DND-41 (cell line): ENCODE measurements around the gene KRT71.

Experiments used
- ATAC-seq: fragments of 200-7000 bp; cut with Tn5 transposase; 3 replicates; pipeline ENCODE4 v1.9.1; 2021; ENCODE audit warnings: low read depth; ENCODE audit not compliant: insufficient read depth
- DNase-seq: peaks from one replicate; pipeline ENCODE4 v3.0.0-alpha.2; 2020
- H2AFZ ChIP-seq: 2 replicates; pipeline ENCODE4 v1.6.0; 2012; ENCODE audit warnings: low read depth, low read length
- H3K27ac ChIP-seq: 2 replicates; pipeline ENCODE4 v1.5.1; 2012; ENCODE audit warnings: low read length, inconsistent platforms
- H3K27me3 ChIP-seq: fragments of 200-600 bp; sonication (generic); 2 replicates; pipeline ENCODE4 v1.6.0; 2012; ENCODE audit warnings: low read length, mild to moderate bottlenecking, inconsistent platforms; ENCODE audit not compliant: insufficient read depth, poor library complexity
- H3K36me3 ChIP-seq: 2 replicates; pipeline ENCODE4 v1.5.1; 2012; ENCODE audit warnings: low read length, inconsistent platforms; ENCODE audit not compliant: insufficient read depth
- H3K4me1 ChIP-seq: 2 replicates; pipeline ENCODE4 v1.5.1; 2012; ENCODE audit warnings: mild to moderate bottlenecking, low read length; ENCODE audit not compliant: insufficient read depth
- H3K4me2 ChIP-seq: 2 replicates; pipeline ENCODE4 v1.6.0; 2012; ENCODE audit warnings: mild to moderate bottlenecking, moderate library complexity, low read length, inconsistent platforms; ENCODE audit not compliant: insufficient read depth
- H3K4me3 ChIP-seq, 2 experiments: fragments of 200-600 bp in 1 of 2; shearing (Covaris generic) in 1 of 2; 2 replicates each; pipeline ENCODE4 v1.5.1; 2012 to 2016; ENCODE audit warnings: inconsistent platforms in 2 of 2, low read length in 2 of 2, mild to moderate bottlenecking in 2 of 2, low read depth in 1 of 2, moderate library complexity in 1 of 2
- H3K79me2 ChIP-seq: 2 replicates; pipeline ENCODE4 v1.6.0; 2012; ENCODE audit warnings: low read length, inconsistent platforms; ENCODE audit not compliant: insufficient read depth
- H3K9ac ChIP-seq: 2 replicates; pipeline ENCODE4 v1.6.0; 2012; ENCODE audit warnings: low read depth, mild to moderate bottlenecking, inconsistent platforms, low read length, moderate library complexity
- H3K9me3 ChIP-seq: 2 replicates; pipeline ENCODE4 v1.5.1; 2012; ENCODE audit warnings: low read length, moderate library complexity, mild to moderate bottlenecking, inconsistent platforms; ENCODE audit not compliant: insufficient read depth, severe bottlenecking
- H4K20me1 ChIP-seq: 2 replicates; pipeline ENCODE4 v1.6.0; 2012; ENCODE audit warnings: low read length; ENCODE audit not compliant: insufficient read depth
- CTCF ChIP-seq: IDR thresholded peaks from 2 replicates; pipeline ENCODE4 v1.5.1; 2012; ENCODE audit warnings: borderline replicate concordance, low read length, moderate library complexity, mild to moderate bottlenecking; ENCODE audit not compliant: poor library complexity, severe bottlenecking; ENCODE audit errors: extremely low read depth
- EZH2 ChIP-seq: IDR thresholded peaks from 3 replicates; pipeline ENCODE4 v1.6.1; 2012; ENCODE audit warnings: borderline replicate concordance, low read depth, mild to moderate bottlenecking, moderate library complexity, low read length, inconsistent platforms; ENCODE audit not compliant: severe bottlenecking

Gene KRT71

GRCh38 chr12:52581481-52581880 lies 28.5 kb upstream of the KRT71 start:
- no peak overlapping the region for H3K27ac ChIP-seq
- no peak for DNase-seq
- no peak overlapping the region for H3K9ac ChIP-seq
- no peaks in the 10 kb centered on the region for H3K9me3 ChIP-seq
- ATAC-seq = no peak
- peaks cover 6% of the 10 kb centered on the region for H3K27me3 ChIP-seq
- H3K36me3 ChIP-seq = no peaks in the 10 kb centered on the region
- H3K79me2 ChIP-seq = no peaks in the 10 kb centered on the region
- TF ChIP-seq CTCF (no peak), EZH2 (no peak)
- no peak overlapping the region for H3K4me2 ChIP-seq
- H3K4me1 ChIP-seq = no peaks in the 10 kb centered on the region
- H3K4me3 ChIP-seq = no peak overlapping the region
- H2AFZ ChIP-seq = no peak overlapping the region
- H4K20me1 ChIP-seq = no peaks in the 10 kb centered on the region

- Histone ChIP-seq H3K4me2 (no peak overlapping the region), H3K36me3 (no peaks in the 10 kb centered on the region), H3K27ac (no peak overlapping the region), H2AFZ (no peak overlapping the region), H3K4me3 (no peak overlapping the region), H3K9ac (no peak overlapping the region), H3K27me3 (peaks cover 8% of the 10 kb centered on the region), H3K79me2 (no peaks in the 10 kb centered on the region), H3K4me1 (no peaks in the 10 kb centered on the region), H4K20me1 (no peaks in the 10 kb centered on the region), H3K9me3 (no peaks in the 10 kb centered on the region)
- ATAC-seq (no peak), DNase-seq (no peak)
- TF ChIP-seq EZH2 = no peak
Measured at GRCh38 chr12:52581066-52581465, 28.1 kb upstream of the KRT71 start.

- no peaks in the 10 kb centered on the region for H3K4me1 ChIP-seq
- ATAC-seq (no peak), DNase-seq (no peak)
- H2AFZ ChIP-seq = no peak overlapping the region
- H4K20me1 ChIP-seq = no peaks in the 10 kb centered on the region
- no peak overlapping the region for H3K4me3 ChIP-seq
- H3K27me3 ChIP-seq = peaks cover 8% of the 10 kb centered on the region
- no peaks in the 10 kb centered on the region for H3K9me3 ChIP-seq
- no peak overlapping the region for H3K9ac ChIP-seq
- no peak overlapping the region for H3K4me2 ChIP-seq
- H3K36me3 ChIP-seq = no peaks in the 10 kb centered on the region
- H3K79me2 ChIP-seq = no peaks in the 10 kb centered on the region
- H3K27ac ChIP-seq = no peak overlapping the region
- TF ChIP-seq CTCF = no peak
- TF ChIP-seq EZH2 = no peak
Measured at GRCh38 chr12:52580496-52580895, 27.6 kb upstream of the KRT71 start.

GRCh38 chr12:52579468-52580465 lies 26.8 kb upstream of the KRT71 start:
- Histone ChIP-seq H3K4me1 (no peaks in the 10 kb centered on the region), H2AFZ (no peak overlapping the region), H4K20me1 (no peaks in the 10 kb centered on the region), H3K9me3 (no peaks in the 10 kb centered on the region), H3K27me3 (peaks cover 8% of the 10 kb centered on the region), H3K4me3 (no peak overlapping the region), H3K4me2 (no peak overlapping the region), H3K9ac (no peak overlapping the region), H3K36me3 (no peaks in the 10 kb centered on the region), H3K79me2 (no peaks in the 10 kb centered on the region), H3K27ac (no peak overlapping the region)
- ATAC-seq (no peak), DNase-seq (no peak)
- TF ChIP-seq EZH2 (no peak), CTCF (no peak)
